Breast epithelium (tissue), 4 donors: Measurements from ENCODE around the gene POTEI. TPM values are rescaled to one million over a fixed set of nuclear protein-coding genes. Genes with fewer than 3 reads are reported as not detected.
"Not testable (repeated sequence)": the region's sequence is repeated elsewhere in the genome, so short reads cannot be mapped to it uniquely, and the experiment has no call there.

Source experiments
- DNase-seq, 2 donors: peaks; one replicate each; pipeline ENCODE4 v3.0.0-alpha.2; 2019; ENCODE audit warnings: low spot score in 2 of 2
- H3K27ac ChIP-seq, 2 donors: fragments of 200-600 bp; sonication (generic) in 1 of 2; one replicate each; pipeline ENCODE4 v1.5.1; 2016 to 2019; ENCODE audit warnings: mild to moderate bottlenecking in 1 of 2
- H3K27me3 ChIP-seq, 2 donors: fragments of 200-600 bp; sonication (generic) in 1 of 2; one replicate each; pipeline versions ENCODE4 v1.5.1 to v1.6.0; 2017 to 2019; ENCODE audit warnings: control low read depth in 1 of 2, mild to moderate bottlenecking in 1 of 2
- H3K36me3 ChIP-seq: fragments of 200-600 bp; one replicate; pipeline ENCODE4 v1.5.1; 2019
- H3K4me1 ChIP-seq, 2 donors: fragments of 200-600 bp; sonication (generic); one replicate each; pipeline ENCODE4 v1.5.1; 2016 to 2019; ENCODE audit warnings: control low read depth in 1 of 2
- H3K4me3 ChIP-seq, 3 donors: fragments of 200-600 bp; sonication (generic); 1 replicate in 2 of 3; 2 replicates in 1 of 3; pipeline ENCODE4 v1.5.1; 2016 to 2019; ENCODE audit warnings: mild to moderate bottlenecking in 3 of 3, moderate library complexity in 2 of 3
- H3K9me3 ChIP-seq, 2 donors: fragments of 200-600 bp; sonication (generic) in 1 of 2; one replicate each; pipeline ENCODE4 v1.5.1; 2016 to 2019; ENCODE audit warnings: control low read depth in 1 of 2
- intact Hi-C: fragments of 100-400 bp; cut with DNase I; formaldehyde crosslinking; loops from one replicate; pipeline ENCODE4 v1.15.1; 2023; ENCODE audit warnings: low total_unique reads
- total RNA-seq, 3 donors: library from RNA; depleted of rRNA; stranded (reverse); fragments of >200 nt; gene quantifications; one replicate each; pipeline ENCODE4 v1.1.0, GENCODE V29; 2016

POTEI gene
- total RNA-seq: 1 to 10 TPM in 1 of 3 donors, under 1 TPM in 1, not detected in 1; 0.98 to 1.2 TPM

- DNase-seq, intact Hi-C loops, H3K27me3 ChIP-seq, H3K27ac ChIP-seq, H3K4me3 ChIP-seq, H3K4me1 ChIP-seq, H3K9me3 ChIP-seq, H3K36me3 ChIP-seq: not testable (repeated sequence)
Observed at GRCh38 chr2:130509228-130509627, at the start of gene POTEI. Gene POTEI (minus strand): TSS chr2:130509328. CDS start chr2:130509235, 93 bp downstream.

DNA sequence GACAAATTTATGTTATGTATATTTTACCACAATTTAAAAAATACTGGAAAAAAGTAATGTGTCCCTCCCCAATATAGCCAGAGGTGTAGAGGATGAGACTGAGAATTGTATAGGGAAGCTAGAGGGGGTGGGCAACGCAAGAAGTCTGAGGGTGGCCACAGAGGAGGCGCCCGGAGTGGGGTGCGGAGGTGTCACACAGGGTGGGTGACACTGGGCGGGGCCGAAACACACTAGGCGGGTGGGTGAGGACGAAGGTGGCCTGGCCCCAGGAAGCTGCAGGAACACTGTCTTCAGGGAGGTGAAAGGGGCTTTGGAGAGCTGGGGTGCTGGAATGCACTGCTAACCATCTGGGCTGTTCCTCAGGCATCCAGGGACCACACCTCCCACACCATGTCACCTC, 47.3 kb upstream of the POTEI start:
- H3K27ac ChIP-seq, H3K4me1 ChIP-seq, H3K4me3 ChIP-seq, H3K9me3 ChIP-seq, DNase-seq, H3K36me3 ChIP-seq, H3K27me3 ChIP-seq, intact Hi-C loops: not testable (repeated sequence)

GRCh38 chr2:130554178-130554577, 45.0 kb upstream of the POTEI start:
- H3K4me1 ChIP-seq, H3K36me3 ChIP-seq, H3K27me3 ChIP-seq, H3K27ac ChIP-seq, intact Hi-C loops, DNase-seq, H3K4me3 ChIP-seq, H3K9me3 ChIP-seq: not testable (repeated sequence)

GRCh38 chr2:130549475-130549874, 40.3 kb upstream of the POTEI start:
- H3K27ac ChIP-seq, H3K27me3 ChIP-seq, intact Hi-C loops, H3K9me3 ChIP-seq, DNase-seq, H3K4me1 ChIP-seq, H3K36me3 ChIP-seq, H3K4me3 ChIP-seq: not testable (repeated sequence)

- H3K27ac ChIP-seq, H3K36me3 ChIP-seq, H3K4me1 ChIP-seq, H3K27me3 ChIP-seq, H3K4me3 ChIP-seq, intact Hi-C loops, DNase-seq, H3K9me3 ChIP-seq: not testable (repeated sequence)
Observed at GRCh38 chr2:130548418-130548817, 39.3 kb upstream of the POTEI start.

- H3K4me1 ChIP-seq, intact Hi-C loops, DNase-seq, H3K9me3 ChIP-seq, H3K27ac ChIP-seq, H3K36me3 ChIP-seq, H3K27me3 ChIP-seq, H3K4me3 ChIP-seq: not testable (repeated sequence)
Observed at GRCh38 chr2:130544978-130545377, 35.9 kb upstream of the POTEI start.

DNA sequence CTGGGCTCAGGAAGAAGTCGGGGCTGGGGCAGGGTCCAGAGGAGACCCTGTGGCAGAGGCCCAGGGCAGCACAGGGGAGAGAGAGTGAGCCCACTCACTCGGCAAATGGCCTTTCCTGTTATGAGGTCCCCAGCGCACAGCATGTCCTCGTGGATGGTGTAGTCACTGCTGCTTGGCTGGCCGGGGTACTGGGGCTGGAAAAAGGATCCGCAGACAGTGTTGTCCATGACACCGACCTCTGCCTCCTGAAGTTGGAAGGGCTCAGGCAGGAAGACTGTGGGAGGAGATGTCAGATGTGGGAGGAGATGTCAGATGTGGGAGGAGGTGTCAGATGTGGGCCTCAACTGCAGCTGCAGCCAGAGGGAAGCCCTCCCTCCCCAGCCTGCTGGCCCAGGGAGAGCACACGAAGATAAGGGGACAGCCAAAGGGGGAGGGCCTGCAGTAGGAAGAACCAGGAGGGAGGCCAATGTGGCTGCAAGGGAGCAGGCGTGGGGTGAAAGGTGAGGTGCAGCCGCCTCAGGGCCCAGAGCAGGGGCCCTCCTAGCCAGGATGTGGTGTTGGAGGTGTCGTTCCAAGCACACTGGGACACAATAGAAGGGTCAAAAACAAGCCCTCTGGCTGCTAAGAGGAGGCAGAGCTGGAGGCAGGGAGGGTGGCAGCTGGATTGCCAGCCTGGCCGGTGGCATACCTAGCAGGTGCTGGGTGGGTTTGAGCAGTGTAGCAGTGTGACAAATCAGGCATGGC, 34.8 kb upstream of the POTEI start:
- H3K27me3 ChIP-seq, DNase-seq, H3K4me3 ChIP-seq, H3K9me3 ChIP-seq, H3K4me1 ChIP-seq, H3K27ac ChIP-seq, H3K36me3 ChIP-seq, intact Hi-C loops: not testable (repeated sequence)

DNA sequence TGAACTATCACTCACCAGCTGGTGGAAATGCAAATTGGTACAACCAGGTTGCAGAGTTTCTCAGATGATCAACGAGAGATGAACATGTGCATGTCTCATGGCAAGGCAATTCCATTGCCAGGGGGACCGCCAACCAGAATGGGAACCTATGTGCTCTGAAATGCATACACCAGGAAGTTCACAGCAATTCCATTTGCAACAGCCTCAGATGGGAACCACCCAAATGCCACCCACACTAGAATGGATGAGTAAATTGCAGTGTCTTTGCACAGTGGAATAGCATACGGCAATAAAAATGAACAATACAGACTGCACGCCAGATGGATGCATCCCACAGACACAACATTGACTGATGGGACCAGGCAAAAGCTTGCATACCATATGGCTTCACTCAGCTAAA, 33.7 kb upstream of the POTEI start:
- H3K9me3 ChIP-seq, H3K27ac ChIP-seq, H3K36me3 ChIP-seq, H3K27me3 ChIP-seq, H3K4me1 ChIP-seq, intact Hi-C loops, H3K4me3 ChIP-seq, DNase-seq: not testable (repeated sequence)

DNA sequence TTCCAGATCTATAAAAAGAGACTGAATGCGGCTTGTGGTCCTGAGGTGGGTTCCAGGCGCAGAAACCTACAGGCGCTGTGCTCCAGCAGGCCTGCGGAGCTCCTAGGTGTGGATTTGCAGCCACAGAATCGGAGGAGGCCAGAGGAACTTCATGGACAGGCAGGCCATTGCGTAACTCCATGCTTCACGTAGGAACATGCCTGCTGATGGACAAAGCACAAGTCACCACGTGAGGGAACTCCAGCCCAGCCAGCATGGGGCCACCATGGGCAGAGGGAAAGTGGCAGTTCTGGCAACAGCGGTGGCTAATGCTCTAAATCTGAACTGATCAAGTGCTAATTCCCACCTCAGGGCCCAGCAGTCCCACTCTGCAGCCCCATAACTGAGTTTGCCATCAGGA, 29.1 kb upstream of the POTEI start:
- H3K4me1 ChIP-seq, intact Hi-C loops, H3K27ac ChIP-seq, H3K9me3 ChIP-seq, DNase-seq, H3K4me3 ChIP-seq, H3K36me3 ChIP-seq, H3K27me3 ChIP-seq: not testable (repeated sequence)

DNA sequence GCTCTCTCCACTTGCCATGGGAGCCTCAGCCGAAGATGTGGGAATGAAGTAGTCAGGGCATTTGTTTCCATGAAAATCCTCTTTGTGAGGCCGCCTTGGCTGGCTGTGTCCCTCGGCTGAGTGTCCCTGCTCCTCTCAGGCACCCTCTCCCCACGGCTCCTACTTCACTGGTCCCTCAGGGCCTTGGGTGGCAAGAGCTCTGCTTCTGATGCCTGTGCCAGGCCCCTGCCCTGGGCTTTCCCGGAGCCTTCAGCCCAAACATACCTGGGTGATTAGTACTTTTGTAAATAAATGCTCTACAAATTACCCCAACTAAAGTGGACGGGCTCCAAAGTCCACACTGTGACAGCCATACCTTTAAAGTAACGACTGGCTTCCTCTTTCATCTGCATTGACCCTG, 27.5 kb upstream of the POTEI start:
- H3K4me3 ChIP-seq, H3K9me3 ChIP-seq, DNase-seq, H3K4me1 ChIP-seq, H3K36me3 ChIP-seq, H3K27me3 ChIP-seq, intact Hi-C loops, H3K27ac ChIP-seq: not testable (repeated sequence)

- H3K4me3 ChIP-seq, H3K27me3 ChIP-seq, DNase-seq, H3K27ac ChIP-seq, H3K36me3 ChIP-seq, H3K4me1 ChIP-seq, intact Hi-C loops, H3K9me3 ChIP-seq: not testable (repeated sequence)
Observed at GRCh38 chr2:130531672-130532071, 22.5 kb upstream of the POTEI start.

GRCh38 chr2:130531225-130531624, 22.1 kb upstream of the POTEI start:
- intact Hi-C loops, H3K4me1 ChIP-seq, H3K36me3 ChIP-seq, H3K27ac ChIP-seq, H3K27me3 ChIP-seq, DNase-seq, H3K4me3 ChIP-seq, H3K9me3 ChIP-seq: not testable (repeated sequence)

GRCh38 chr2:130530212-130530611, 21.1 kb upstream of the POTEI start:
- H3K4me1 ChIP-seq, H3K36me3 ChIP-seq, H3K9me3 ChIP-seq, H3K27ac ChIP-seq, H3K4me3 ChIP-seq, DNase-seq, H3K27me3 ChIP-seq, intact Hi-C loops: not testable (repeated sequence)

DNA sequence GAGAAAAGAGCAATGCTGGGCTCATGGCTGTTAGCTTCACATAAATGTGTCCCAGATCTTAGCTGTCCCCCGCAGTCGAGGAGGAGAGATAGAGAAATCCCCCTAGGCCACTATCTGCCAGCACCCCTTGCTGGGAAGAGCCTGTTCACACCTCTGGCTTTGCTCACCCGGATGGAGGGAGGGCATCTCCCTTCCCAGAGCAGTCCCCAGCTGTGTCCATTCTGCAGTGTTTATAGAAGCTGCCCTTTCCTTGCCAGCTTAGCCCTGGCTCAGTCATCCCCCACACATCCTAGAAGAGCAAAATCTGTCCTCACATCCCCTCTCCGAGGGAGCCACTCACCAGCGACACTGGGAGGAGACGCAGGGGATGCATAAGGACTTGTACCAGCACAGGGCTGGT, 20.4 kb upstream of the POTEI start:
- H3K27me3 ChIP-seq, H3K27ac ChIP-seq, H3K36me3 ChIP-seq, H3K4me3 ChIP-seq, H3K9me3 ChIP-seq, H3K4me1 ChIP-seq, intact Hi-C loops, DNase-seq: not testable (repeated sequence)
